SK-N-SH treated with all-trans-retinoic acid at 6 μM for 48 hours (cell line): ENCODE data around the gene NDUFV3.
"Not testable (repeated sequence)": the region's sequence is repeated elsewhere in the genome, so short reads cannot be mapped to it uniquely, and the experiment has no call there.

Experiments
- ATAC-seq: fragments of 200-7000 bp; cut with Tn5 transposase; 3 replicates; pipeline ENCODE4 v1.9.1; 2020; ENCODE audit warnings: mild to moderate bottlenecking, moderate library complexity
- ARNTL ChIP-seq: fragments of 450-650 bp; formaldehyde crosslinking; IDR thresholded peaks from 2 replicates; pipeline ENCODE4 v1.5.0; 2020; ENCODE audit warnings: low read depth, mild to moderate bottlenecking, moderate library complexity, borderline replicate concordance
- BACH2 ChIP-seq: fragments of 250-450 bp; sonication (Bioruptor Pico); IDR thresholded peaks from 2 replicates; pipeline ENCODE4 v1.9.0; 2021; ENCODE audit warnings: mild to moderate bottlenecking, borderline replicate concordance
- CREB5 ChIP-seq: fragments of 250-450 bp; sonication (Bioruptor Pico); IDR thresholded peaks from 2 replicates; pipeline ENCODE4 v1.5.1; 2020; ENCODE audit warnings: low read depth, mild to moderate bottlenecking, moderate library complexity
- CSRNP3 ChIP-seq: fragments of 250-450 bp; sonication (Bioruptor Pico); IDR thresholded peaks from 2 replicates; pipeline ENCODE4 v1.5.1; 2021; ENCODE audit warnings: mild to moderate bottlenecking, moderate library complexity
- ESRRG ChIP-seq: fragments of 250-450 bp; sonication (Bioruptor Pico); IDR thresholded peaks from 2 replicates; pipeline ENCODE4 v1.6.1; 2021; ENCODE audit warnings: mild to moderate bottlenecking
- GLIS3 ChIP-seq: fragments of 250-450 bp; sonication (Bioruptor Pico); IDR thresholded peaks from 2 replicates; pipeline ENCODE4 v1.5.0; 2020; ENCODE audit warnings: mild to moderate bottlenecking, moderate library complexity
- ISL1 ChIP-seq: fragments of 250-450 bp; sonication (Bioruptor Pico); IDR thresholded peaks from 2 replicates; pipeline ENCODE4 v2.1.2; 2022; ENCODE audit warnings: mild to moderate bottlenecking, moderate library complexity
- OSR1 ChIP-seq: fragments of 250-450 bp; sonication (Bioruptor Pico); IDR thresholded peaks from 2 replicates; pipeline ENCODE4 v1.8.0; 2022; ENCODE audit warnings: moderate library complexity, mild to moderate bottlenecking, inconsistent platforms
- PATZ1 ChIP-seq: fragments of 250-450 bp; sonication (Bioruptor Pico); IDR thresholded peaks from 2 replicates; pipeline ENCODE4 v1.8.0; 2020; ENCODE audit warnings: mild to moderate bottlenecking, moderate library complexity, borderline replicate concordance
- POU6F1 ChIP-seq: fragments of 250-450 bp; sonication (Bioruptor Pico); IDR thresholded peaks from 2 replicates; pipeline ENCODE4 v1.8.0; 2021; ENCODE audit warnings: low read depth, mild to moderate bottlenecking, moderate library complexity, borderline replicate concordance
- PPARA ChIP-seq: fragments of 250-450 bp; sonication (Bioruptor Pico); IDR thresholded peaks from 2 replicates; pipeline ENCODE4 v1.5.0; 2020; ENCODE audit warnings: mild to moderate bottlenecking, borderline replicate concordance
- RARB ChIP-seq: fragments of 250-450 bp; sonication (Bioruptor Pico); IDR thresholded peaks from 2 replicates; pipeline ENCODE4 v1.8.0; 2021; ENCODE audit warnings: mild to moderate bottlenecking, moderate library complexity
- TCF4 ChIP-seq: fragments of 250-450 bp; sonication (Bioruptor Pico); IDR thresholded peaks from 2 replicates; pipeline ENCODE4 v1.8.0; 2021; ENCODE audit warnings: mild to moderate bottlenecking, moderate library complexity, borderline replicate concordance
- TOX ChIP-seq: fragments of 250-450 bp; sonication (Bioruptor Pico); IDR thresholded peaks from 2 replicates; pipeline ENCODE4 v1.8.0; 2021; ENCODE audit warnings: mild to moderate bottlenecking, moderate library complexity, borderline replicate concordance
- TSHZ2 ChIP-seq: fragments of 250-450 bp; sonication (Bioruptor Pico); IDR thresholded peaks from 2 replicates; pipeline ENCODE4 v1.5.0; 2020; ENCODE audit warnings: mild to moderate bottlenecking, moderate library complexity
- ZC3H10 ChIP-seq: fragments of 250-450 bp; sonication (Bioruptor Pico); IDR thresholded peaks from 2 replicates; pipeline ENCODE4 v1.5.1; 2021; ENCODE audit warnings: mild to moderate bottlenecking, moderate library complexity
- ZFP3 ChIP-seq: fragments of 250-450 bp; sonication (Bioruptor Pico); IDR thresholded peaks from 2 replicates; pipeline ENCODE4 v1.5.0; 2020; ENCODE audit warnings: mild to moderate bottlenecking, moderate library complexity
- ZFP30 ChIP-seq: fragments of 450-650 bp; formaldehyde crosslinking; IDR thresholded peaks from 2 replicates; pipeline ENCODE4 v1.5.0; 2022; ENCODE audit warnings: mild to moderate bottlenecking, moderate library complexity
- ZNF565 ChIP-seq: fragments of 450-650 bp; formaldehyde crosslinking; conservative IDR thresholded peaks from 2 replicates; pipeline ENCODE4 v1.5.0; 2020; ENCODE audit warnings: low read depth, mild to moderate bottlenecking, moderate library complexity
- ZNF8 ChIP-seq: fragments of 450-650 bp; formaldehyde crosslinking; IDR thresholded peaks from 2 replicates; pipeline ENCODE4 v1.5.0; 2020; ENCODE audit warnings: mild to moderate bottlenecking, moderate library complexity

Gene NDUFV3

GRCh38 chr21:42929969-42930368 is 36.9 kb downstream of the NDUFV3 start (continued):
- TF ChIP-seq PATZ1 (CRISPR knock-in tag) (no peak), TSHZ2 (CRISPR knock-in tag) (no peak), ZNF565 (CRISPR knock-in tag) (no peak), TOX (no peak), ZNF8 (CRISPR knock-in tag) (no peak)

- ATAC-seq: no peak
- TF ChIP-seq ZFP3 (CRISPR knock-in tag): no peak
- no peak for TF ChIP-seq ZC3H10
- TF ChIP-seq POU6F1 (CRISPR knock-in tag): no peak
- no peak for TF ChIP-seq TOX
- TF ChIP-seq RARB: no peak
- no peak for TF ChIP-seq CSRNP3 (CRISPR knock-in tag)
- TF ChIP-seq PPARA (CRISPR knock-in tag): no peak
- TF ChIP-seq TCF4 (CRISPR knock-in tag): no peak
- no peak for TF ChIP-seq ARNTL (CRISPR knock-in tag)
- TF ChIP-seq PATZ1 (CRISPR knock-in tag): no peak
- TF ChIP-seq ZNF565 (CRISPR knock-in tag): no peak
- TF ChIP-seq OSR1 (CRISPR knock-in tag): no peak
- no peak for TF ChIP-seq ESRRG (CRISPR knock-in tag)
- TF ChIP-seq TSHZ2 (CRISPR knock-in tag): no peak
- no peak for TF ChIP-seq ISL1
- no peak for TF ChIP-seq CREB5
- TF ChIP-seq BACH2: no peak
- TF ChIP-seq ZNF8 (CRISPR knock-in tag): no peak
- no peak for TF ChIP-seq GLIS3 (CRISPR knock-in tag)
- no peak for TF ChIP-seq ZFP30
These were observed 38.6 kb downstream of the NDUFV3 start for GRCh38 chr21:42931560-42932235.

- not testable (repeated sequence) for ATAC-seq
These were observed 39.4 kb downstream of the NDUFV3 start for GRCh38 chr21:42932378-42933136.

- ATAC-seq: not testable (repeated sequence)
These were observed 40.2 kb downstream of the NDUFV3 start for GRCh38 chr21:42933137-42933970.
